ENCODE data around the gene RPS24. TPM values are rescaled to one million over a fixed set of nuclear protein-coding genes. Genes with fewer than 3 reads are reported as not detected.
A peak's percentile ranks its signal among the peaks of the same experiment; 100 is the strongest.

Gene RPS24
- total RNA-seq, 2 donors from 2014 or later: 1,060 to 1,748 TPM

- H3K36me3 ChIP-seq: peaks cover 62% of the 10 kb centered on the region
- H3K4me3 ChIP-seq: no peak overlapping the region
- no peaks in the 10 kb centered on the region for H3K27me3 ChIP-seq
- DNase-seq (ENCODE audit: low spot score): no peak
- no peaks in the 10 kb centered on the region for H3K4me1 ChIP-seq
- no peak for TF ChIP-seq CTCF (IDR thresholded peaks at IDR 0.05)
- H3K9me3 ChIP-seq: no peaks in the 10 kb centered on the region
- H3K27ac ChIP-seq: no peak overlapping the region
These were observed 33.5 kb upstream of the RPS24 start for GRCh38 chr10:78000206-78000605.

GRCh38 chr10:78000956-78001472 is 32.6 kb upstream of the RPS24 start:
- DNase-seq (ENCODE audit: low spot score): no peak
- Histone ChIP-seq H3K27ac (no peak overlapping the region), H3K4me3 (no peak overlapping the region), H3K4me1 (no peaks in the 10 kb centered on the region), H3K36me3 (peaks cover 69% of the 10 kb centered on the region), H3K27me3 (no peaks in the 10 kb centered on the region), H3K9me3 (no peaks in the 10 kb centered on the region)
- no peak for TF ChIP-seq CTCF (IDR thresholded peaks at IDR 0.05)

- DNase-seq (ENCODE audit: low spot score): no peak
These were observed 30.9 kb upstream of the RPS24 start for GRCh38 chr10:78002541-78003288.

GRCh38 chr10:78004215-78005026 is 29.2 kb upstream of the RPS24 start:
- TF ChIP-seq CTCF (IDR thresholded peaks at IDR 0.05): peak in 1 of 2 donors; percentile 22
- Histone ChIP-seq H3K9me3 (no peaks in the 10 kb centered on the region), H3K4me3 (no peak overlapping the region), H3K27ac (no peak overlapping the region), H3K36me3 (peaks cover 86% of the 10 kb centered on the region), H3K4me1 (no peaks in the 10 kb centered on the region), H3K27me3 (no peaks in the 10 kb centered on the region)
- no peak for DNase-seq (ENCODE audit: low spot score)

More at GRCh38 chr10:78002541-78003288, 30.9 kb upstream of the RPS24 start:
- H3K9me3 ChIP-seq: no peaks in the 10 kb centered on the region
- H3K27me3 ChIP-seq: no peaks in the 10 kb centered on the region
- no peak overlapping the region for H3K27ac ChIP-seq
- no peaks in the 10 kb centered on the region for H3K4me1 ChIP-seq
- peaks cover 82% of the 10 kb centered on the region for H3K36me3 ChIP-seq
- TF ChIP-seq CTCF (IDR thresholded peaks at IDR 0.05): no peak
- no peak overlapping the region for H3K4me3 ChIP-seq

- DNase-seq (ENCODE audit: low spot score): no peak
- Histone ChIP-seq H3K27me3 (no peaks in the 10 kb centered on the region), H3K4me1 (no peaks in the 10 kb centered on the region), H3K27ac (no peak overlapping the region), H3K4me3 (no peak overlapping the region), H3K9me3 (no peaks in the 10 kb centered on the region), H3K36me3 (peaks cover 89% of the 10 kb centered on the region)
- no peak for TF ChIP-seq CTCF (IDR thresholded peaks at IDR 0.05)
These were observed 26.5 kb upstream of the RPS24 start for GRCh38 chr10:78007172-78007571.

Data from right atrium auricular region (tissue), 2 donors.